ENCODE data around the gene C18orf32. TPM values are rescaled to one million over a fixed set of nuclear protein-coding genes. Genes with fewer than 3 reads are reported as not detected.

Gene C18orf32
- 5.0 and 6.1 TPM in 2 replicates for total RNA-seq

GRCh38 chr18:49486953-49487710 lies at the start of gene C18orf32:
Gene C18orf32, minus strand, starts transcription at chr18:49487234. Its CDS starts 3,486 bp downstream, at chr18:49483748.

GRCh38 chr18:49491857-49492693 lies 5.0 kb upstream of the C18orf32 start, which contains the start of gene RPL17:
Gene RPL17, minus strand, starts transcription at chr18:49492465.

Other genes with a start within 250 kb of the C18orf32 start
- 24.1 and 29.8 TPM in 2 replicates for gene DYM, start 26.6 kb downstream of the C18orf32 start, total RNA-seq
- 2,203 and 3,508 TPM in 2 replicates for gene RPL17, start 5.2 kb upstream of the C18orf32 start, total RNA-seq
- 0.17 and 0.63 TPM in 2 replicates for gene LIPG, start 74.8 kb upstream of the C18orf32 start, total RNA-seq

All from bronchial smooth muscle cell (primary cell).